EH (cell line): ENCODE results near the gene SNED1.

ENCODE experiments used
- DNase-seq: peaks from one replicate; pipeline ENCODE4 v3.0.0-alpha.2; 2015; ENCODE audit warnings: low read depth

Gene SNED1

GRCh38 chr2:241048949-241049343 is 50.5 kb downstream of the SNED1 start:
- no peak for DNase-seq

- DNase-seq = peak; percentile 21
Measured at GRCh38 chr2:241049739-241050623, 51.6 kb downstream of the SNED1 start.

GRCh38 chr2:241050624-241051577 is 52.5 kb downstream of the SNED1 start:
- no peak for DNase-seq

GRCh38 chr2:241051578-241052487 is 53.4 kb downstream of the SNED1 start:
- no peak for DNase-seq

GRCh38 chr2:241052677-241053360 is 54.4 kb downstream of the SNED1 start:
- DNase-seq = no peak

GRCh38 chr2:241053576-241054251 is 55.3 kb downstream of the SNED1 start:
- DNase-seq = no peak

GRCh38 chr2:241061275-241061674 is 62.9 kb downstream of the SNED1 start:
- peak; percentile 17 for DNase-seq

- DNase-seq = no peak
Measured at GRCh38 chr2:241062389-241063092, 64.1 kb downstream of the SNED1 start.

GRCh38 chr2:241063093-241063551 is 64.7 kb downstream of the SNED1 start:
- no peak for DNase-seq

GRCh38 chr2:241063587-241063986 is 65.2 kb downstream of the SNED1 start:
- no peak for DNase-seq

GRCh38 chr2:241064008-241064801 is 65.8 kb downstream of the SNED1 start:
- no peak for DNase-seq

GRCh38 chr2:241064802-241065354 is 66.5 kb downstream of the SNED1 start:
- no peak for DNase-seq

- DNase-seq = no peak
Measured at GRCh38 chr2:241065355-241065803, 67.0 kb downstream of the SNED1 start.

GRCh38 chr2:241066171-241066892 is 67.9 kb downstream of the SNED1 start:
- DNase-seq = no peak

GRCh38 chr2:241066893-241067341 is 68.5 kb downstream of the SNED1 start:
- peak; percentile 14 for DNase-seq

- DNase-seq = no peak
Measured at GRCh38 chr2:241067501-241068135, 69.2 kb downstream of the SNED1 start.
